ENCODE data around the gene CDYL2.

The CDYL2 gene

GRCh38 chr16:80711406-80711805 is 93.0 kb downstream of the CDYL2 start:
- no peak for DNase-seq
- Histone ChIP-seq H3K27ac (no peak overlapping the region), H3K36me3 (replicated peaks) (no peaks in the 10 kb centered on the region), H3K27me3 (replicated peaks) (no peaks in the 10 kb centered on the region), H3K4me3 (ENCODE audit: low read depth, low read length) (no peak overlapping the region)
- in situ Hi-C loops (cut with HindIII; ENCODE audit: low pct_ligation_motif_present, low sequenced_read_pairs): no loop called here
- TF ChIP-seq, protein P1, sequence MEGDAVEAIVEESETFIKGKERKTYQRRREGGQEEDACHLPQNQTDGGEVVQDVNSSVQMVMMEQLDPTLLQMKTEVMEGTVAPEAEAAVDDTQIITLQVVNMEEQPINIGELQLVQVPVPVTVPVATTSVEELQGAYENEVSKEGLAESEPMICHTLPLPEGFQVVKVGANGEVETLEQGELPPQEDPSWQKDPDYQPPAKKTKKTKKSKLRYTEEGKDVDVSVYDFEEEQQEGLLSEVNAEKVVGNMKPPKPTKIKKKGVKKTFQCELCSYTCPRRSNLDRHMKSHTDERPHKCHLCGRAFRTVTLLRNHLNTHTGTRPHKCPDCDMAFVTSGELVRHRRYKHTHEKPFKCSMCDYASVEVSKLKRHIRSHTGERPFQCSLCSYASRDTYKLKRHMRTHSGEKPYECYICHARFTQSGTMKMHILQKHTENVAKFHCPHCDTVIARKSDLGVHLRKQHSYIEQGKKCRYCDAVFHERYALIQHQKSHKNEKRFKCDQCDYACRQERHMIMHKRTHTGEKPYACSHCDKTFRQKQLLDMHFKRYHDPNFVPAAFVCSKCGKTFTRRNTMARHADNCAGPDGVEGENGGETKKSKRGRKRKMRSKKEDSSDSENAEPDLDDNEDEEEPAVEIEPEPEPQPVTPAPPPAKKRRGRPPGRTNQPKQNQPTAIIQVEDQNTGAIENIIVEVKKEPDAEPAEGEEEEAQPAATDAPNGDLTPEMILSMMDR (IDR thresholded peaks at IDR 0.05; ENCODE audit: low read depth, low read length, missing control alignments): no peak

- TF ChIP-seq, protein P1 (IDR thresholded peaks at IDR 0.05; ENCODE audit: low read depth, low read length, missing control alignments): no peak
- in situ Hi-C loops (cut with HindIII; ENCODE audit: low pct_ligation_motif_present, low sequenced_read_pairs): no loop called here
- Histone ChIP-seq H3K36me3 (replicated peaks) (no peaks in the 10 kb centered on the region), H3K27ac (no peak overlapping the region), H3K4me3 (ENCODE audit: low read depth, low read length) (no peak overlapping the region), H3K27me3 (replicated peaks) (no peaks in the 10 kb centered on the region)
- DNase-seq: no peak
Measured at GRCh38 chr16:80710918-80711317, 93.5 kb downstream of the CDYL2 start.

GRCh38 chr16:80708823-80709222 is 95.6 kb downstream of the CDYL2 start:
- Histone ChIP-seq H3K27me3 (replicated peaks) (no peaks in the 10 kb centered on the region), H3K4me3 (ENCODE audit: low read depth, low read length) (no peak overlapping the region), H3K27ac (no peak overlapping the region), H3K36me3 (replicated peaks) (no peaks in the 10 kb centered on the region)
- TF ChIP-seq, protein P1 (IDR thresholded peaks at IDR 0.05; ENCODE audit: low read depth, low read length, missing control alignments): no peak
- DNase-seq: no peak
- in situ Hi-C loops (cut with HindIII; ENCODE audit: low pct_ligation_motif_present, low sequenced_read_pairs): no loop called here

DNA sequence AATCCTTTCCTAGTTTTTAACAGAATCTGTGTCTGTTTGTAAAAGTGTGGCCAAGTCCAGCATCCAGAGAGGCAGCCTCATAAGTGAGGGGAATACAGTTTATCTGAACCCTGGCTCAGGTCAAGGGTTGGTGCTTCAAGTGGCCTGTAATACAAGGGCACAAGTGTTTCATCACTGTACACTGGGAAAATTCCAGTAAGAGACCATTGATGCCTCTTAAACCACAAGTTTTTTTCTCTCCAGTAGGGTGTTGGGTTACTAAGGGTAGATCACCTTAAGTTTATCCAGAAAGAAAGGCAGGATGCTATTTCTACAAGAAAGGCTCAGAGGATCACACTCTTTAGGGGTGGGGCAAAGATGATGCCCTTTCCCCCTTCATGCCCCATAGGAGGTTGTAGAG is 96.7 kb downstream of the CDYL2 start:
- Histone ChIP-seq H3K36me3 (replicated peaks) (no peaks in the 10 kb centered on the region), H3K27me3 (replicated peaks) (no peaks in the 10 kb centered on the region), H3K4me3 (ENCODE audit: low read depth, low read length) (no peak overlapping the region), H3K27ac (no peak overlapping the region)
- in situ Hi-C loops (cut with HindIII; ENCODE audit: low pct_ligation_motif_present, low sequenced_read_pairs): no loop called here
- DNase-seq: no peak
- TF ChIP-seq, protein P1 (IDR thresholded peaks at IDR 0.05; ENCODE audit: low read depth, low read length, missing control alignments): no peak

DNA sequence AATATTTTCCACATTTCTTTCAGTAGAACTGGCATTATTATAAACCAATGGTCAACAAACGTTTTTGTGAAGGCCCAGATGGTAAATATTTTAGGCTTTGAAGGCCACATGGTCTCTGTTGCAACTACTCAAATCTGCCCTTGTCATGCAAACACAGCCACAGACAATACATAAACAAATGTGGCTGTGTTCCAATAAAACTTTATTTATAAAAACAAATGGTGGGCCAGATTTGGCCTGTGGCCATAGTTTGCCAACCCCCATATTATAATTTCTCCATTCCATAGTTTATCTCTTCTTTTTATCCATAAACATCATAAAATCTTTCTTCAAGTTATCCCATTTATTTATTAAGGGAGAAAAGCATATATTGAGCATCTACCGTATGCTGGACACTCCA is 98.8 kb downstream of the CDYL2 start:
- Histone ChIP-seq H3K4me3 (ENCODE audit: low read depth, low read length) (no peak overlapping the region), H3K36me3 (replicated peaks) (no peaks in the 10 kb centered on the region), H3K27me3 (replicated peaks) (no peaks in the 10 kb centered on the region), H3K27ac (no peak overlapping the region)
- no peak for DNase-seq
- in situ Hi-C loops (cut with HindIII; ENCODE audit: low pct_ligation_motif_present, low sequenced_read_pairs): no loop called here
- TF ChIP-seq, protein P1 (IDR thresholded peaks at IDR 0.05; ENCODE audit: low read depth, low read length, missing control alignments): no peak

DNA sequence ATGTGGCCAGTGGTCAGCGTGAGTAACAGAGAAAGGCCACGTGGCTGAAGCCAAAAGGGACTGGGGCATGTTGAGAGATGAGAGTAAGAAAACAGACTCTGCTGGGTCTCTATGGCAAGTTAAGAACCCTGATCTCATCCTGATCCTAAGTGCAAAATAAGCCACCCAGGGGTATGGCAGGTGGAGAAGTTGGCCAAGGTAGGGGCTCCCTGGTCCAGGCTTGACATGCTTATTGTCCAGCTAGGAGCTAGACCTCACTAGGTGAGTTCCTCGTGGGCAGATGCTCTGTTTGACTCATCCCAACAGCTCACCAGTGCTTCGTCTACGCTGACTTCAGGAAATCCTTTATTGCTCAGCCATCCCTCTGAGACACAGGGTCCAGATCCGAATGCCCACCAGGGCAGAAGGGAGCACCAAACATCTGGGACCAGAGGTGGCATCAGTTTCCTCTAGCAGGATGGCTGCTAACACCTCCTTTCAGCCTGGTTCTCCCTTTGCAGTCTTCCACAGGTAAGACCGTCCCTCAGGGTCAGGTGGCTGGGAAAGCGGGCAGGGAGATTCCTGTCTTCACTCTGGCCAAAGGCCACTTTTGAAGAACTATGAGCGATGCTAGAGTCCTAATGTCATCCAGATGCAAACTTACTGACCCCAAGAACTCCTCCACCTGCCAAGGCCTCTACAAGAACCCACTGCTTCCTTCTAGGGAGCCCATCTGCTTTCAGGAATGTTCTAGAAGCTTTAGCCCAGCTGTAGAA is 99.5 kb downstream of the CDYL2 start:
- DNase-seq: no peak
- H3K27me3 ChIP-seq (replicated peaks): no peaks in the 10 kb centered on the region
- in situ Hi-C loops (cut with HindIII; ENCODE audit: low pct_ligation_motif_present, low sequenced_read_pairs): no loop called here
- no peak overlapping the region for H3K27ac ChIP-seq
- TF ChIP-seq, protein P1 (IDR thresholded peaks at IDR 0.05; ENCODE audit: low read depth, low read length, missing control alignments): no peak
- H3K36me3 ChIP-seq (replicated peaks): no peaks in the 10 kb centered on the region
- no peak overlapping the region for H3K4me3 ChIP-seq (ENCODE audit: low read depth, low read length)

All from brain microvascular endothelial cell (primary cell).